Thyroid gland (tissue), 4 donors: Measurements from ENCODE around the gene ST6GALNAC3. TPM values are rescaled to one million over a fixed set of nuclear protein-coding genes. Genes with fewer than 3 reads are reported as not detected.

Experiments
- DNase-seq, 2 donors: peaks; one replicate each; pipeline ENCODE4 v3.0.0-alpha.2; 2019
- H3K27ac ChIP-seq, 3 donors: fragments of 200-600 bp; sonication (generic); 1 replicate in 2 of 3; 2 replicates in 1 of 3; pipeline ENCODE4 v1.5.1; 2016 to 2019; ENCODE audit warnings: mild to moderate bottlenecking in 1 of 3, moderate library complexity in 1 of 3
- H3K27me3 ChIP-seq: fragments of 200-600 bp; sonication (generic); one replicate; pipeline ENCODE4 v1.5.1; 2019
- H3K36me3 ChIP-seq, 2 donors: fragments of 200-600 bp; sonication (generic); one replicate each; pipeline ENCODE4 v1.5.1; 2016 to 2019
- H3K4me1 ChIP-seq, 2 donors: fragments of 200-600 bp; sonication (generic); one replicate each; pipeline ENCODE4 v1.5.1; 2017 to 2019
- H3K4me3 ChIP-seq, 3 donors: fragments of 200-600 bp; sonication (generic); replicated peaks in 1 of 3; 1 replicate in 2 of 3; 2 replicates in 1 of 3; pipeline ENCODE4 v1.5.1; 2016; ENCODE audit warnings: mild to moderate bottlenecking in 1 of 3
- H3K9me3 ChIP-seq: fragments of 200-600 bp; sonication (generic); one replicate; pipeline ENCODE4 v1.5.1; 2017
- POLR2A ChIP-seq, 2 donors: fragments of 450-650 bp; IDR thresholded peaks; one replicate each; pipeline ENCODE4 v1.6.1; 2017; ENCODE audit warnings: antibody characterized with exemption in 2 of 2, mild to moderate bottlenecking in 2 of 2, moderate library complexity in 1 of 2
- WGBS, 2 donors: methylation state at CpG; one replicate each; pipeline ENCODE4 v1.1.5; 2017; 5-methylcytosine and 5-hydroxymethylcytosine counted together
- intact Hi-C: fragments of 100-400 bp; cut with DNase I; formaldehyde crosslinking; loops from one replicate; pipeline ENCODE4 v1.15.1; 2023
- total RNA-seq, 4 donors: library from RNA; depleted of rRNA; stranded (reverse); fragments of >200 nt; gene quantifications; one replicate each; pipeline ENCODE4 v1.2.3, GENCODE V29; 2016
- TF ChIP-seq, protein P1 (sequence below), 6 experiments: fragments of 200-600 bp in 3 of 6; fragments of 450-650 bp in 3 of 6; sonication (generic) in 3 of 6; IDR thresholded peaks; one replicate each; pipeline ENCODE4 v1.5.1; 2016 to 2019; ENCODE audit warnings: antibody characterized with exemption in 6 of 6, mild to moderate bottlenecking in 2 of 6, inconsistent platforms in 1 of 6, moderate library complexity in 1 of 6

ST6GALNAC3 gene
- total RNA-seq, 4 donors from 2014 or later, result 17.4 to 35.6 (median 31.6) TPM

DNA sequence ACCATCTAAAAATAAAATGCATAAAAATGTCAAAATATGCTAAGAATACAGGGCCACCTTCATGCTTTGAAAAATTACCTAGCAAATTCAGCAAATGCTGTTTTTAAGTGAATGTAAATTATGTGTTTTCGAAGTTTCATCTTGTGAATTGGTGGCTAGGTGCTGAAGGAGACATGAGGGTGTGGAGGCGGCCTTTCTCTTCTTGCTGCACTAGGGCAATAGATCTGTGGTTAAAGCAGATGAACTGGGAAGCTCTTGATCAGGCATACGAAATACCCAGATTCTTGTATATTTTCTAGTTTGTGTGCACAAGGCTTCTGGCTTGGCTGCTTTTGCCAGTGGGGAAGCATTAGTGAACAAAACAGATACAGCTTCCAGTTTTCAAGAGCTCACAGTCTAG, 224.5 kb downstream of the ST6GALNAC3 start:
- Histone ChIP-seq H3K27me3 (no peaks in the 10 kb centered on the region), H3K36me3 (no peaks in the 10 kb centered on the region), H3K4me3 (no peak overlapping the region), H3K27ac (no peak overlapping the region), H3K9me3 (no peaks in the 10 kb centered on the region), H3K4me1 (peaks cover 9 to 17% of the 10 kb centered on the region in 2 donors)
- no peak for TF ChIP-seq POLR2A (IDR thresholded peaks at IDR 0.05)
- TF ChIP-seq, protein P1, sequence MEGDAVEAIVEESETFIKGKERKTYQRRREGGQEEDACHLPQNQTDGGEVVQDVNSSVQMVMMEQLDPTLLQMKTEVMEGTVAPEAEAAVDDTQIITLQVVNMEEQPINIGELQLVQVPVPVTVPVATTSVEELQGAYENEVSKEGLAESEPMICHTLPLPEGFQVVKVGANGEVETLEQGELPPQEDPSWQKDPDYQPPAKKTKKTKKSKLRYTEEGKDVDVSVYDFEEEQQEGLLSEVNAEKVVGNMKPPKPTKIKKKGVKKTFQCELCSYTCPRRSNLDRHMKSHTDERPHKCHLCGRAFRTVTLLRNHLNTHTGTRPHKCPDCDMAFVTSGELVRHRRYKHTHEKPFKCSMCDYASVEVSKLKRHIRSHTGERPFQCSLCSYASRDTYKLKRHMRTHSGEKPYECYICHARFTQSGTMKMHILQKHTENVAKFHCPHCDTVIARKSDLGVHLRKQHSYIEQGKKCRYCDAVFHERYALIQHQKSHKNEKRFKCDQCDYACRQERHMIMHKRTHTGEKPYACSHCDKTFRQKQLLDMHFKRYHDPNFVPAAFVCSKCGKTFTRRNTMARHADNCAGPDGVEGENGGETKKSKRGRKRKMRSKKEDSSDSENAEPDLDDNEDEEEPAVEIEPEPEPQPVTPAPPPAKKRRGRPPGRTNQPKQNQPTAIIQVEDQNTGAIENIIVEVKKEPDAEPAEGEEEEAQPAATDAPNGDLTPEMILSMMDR (IDR thresholded peaks at IDR 0.05), result no peak
- no peak for DNase-seq
- 85 to 93% methylated on average over 3 of the region's 3 CpGs for WGBS, 2 donors
- intact Hi-C loops, result no loop called here

DNA sequence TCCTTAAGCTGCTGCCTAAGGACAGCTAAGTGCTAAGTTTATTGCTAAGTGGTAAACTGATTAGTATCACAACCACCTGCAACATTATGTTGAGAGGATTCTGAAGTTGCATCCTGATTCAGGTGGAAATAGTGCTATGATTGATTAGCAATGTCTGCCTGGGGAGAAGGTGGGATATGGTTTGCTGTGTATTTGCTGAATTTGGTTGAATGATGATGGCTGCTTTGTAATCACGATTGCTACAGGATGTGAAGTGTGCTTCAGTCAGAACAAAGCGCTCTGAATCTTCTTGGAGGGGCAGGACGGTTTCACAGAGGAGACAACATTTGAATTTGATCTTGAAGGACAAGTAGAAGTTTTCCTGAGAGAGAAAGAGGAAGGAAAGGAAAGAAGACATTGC, 226.0 kb downstream of the ST6GALNAC3 start:
- no peaks in the 10 kb centered on the region for H3K36me3 ChIP-seq
- DNase-seq, result no peak
- H3K4me1 ChIP-seq, result peaks cover 2 to 7% of the 10 kb centered on the region in 2 donors
- intact Hi-C loops, result no loop called here
- no peak for TF ChIP-seq POLR2A (IDR thresholded peaks at IDR 0.05)
- TF ChIP-seq, protein P1 (IDR thresholded peaks at IDR 0.05), result no peak
- no peak overlapping the region for H3K4me3 ChIP-seq
- no peak overlapping the region for H3K27ac ChIP-seq
- no peaks in the 10 kb centered on the region for H3K27me3 ChIP-seq
- WGBS, 2 donors, result 75 to 81% methylated on average over 3 of the region's 3 CpGs
- H3K9me3 ChIP-seq, result no peaks in the 10 kb centered on the region

DNA sequence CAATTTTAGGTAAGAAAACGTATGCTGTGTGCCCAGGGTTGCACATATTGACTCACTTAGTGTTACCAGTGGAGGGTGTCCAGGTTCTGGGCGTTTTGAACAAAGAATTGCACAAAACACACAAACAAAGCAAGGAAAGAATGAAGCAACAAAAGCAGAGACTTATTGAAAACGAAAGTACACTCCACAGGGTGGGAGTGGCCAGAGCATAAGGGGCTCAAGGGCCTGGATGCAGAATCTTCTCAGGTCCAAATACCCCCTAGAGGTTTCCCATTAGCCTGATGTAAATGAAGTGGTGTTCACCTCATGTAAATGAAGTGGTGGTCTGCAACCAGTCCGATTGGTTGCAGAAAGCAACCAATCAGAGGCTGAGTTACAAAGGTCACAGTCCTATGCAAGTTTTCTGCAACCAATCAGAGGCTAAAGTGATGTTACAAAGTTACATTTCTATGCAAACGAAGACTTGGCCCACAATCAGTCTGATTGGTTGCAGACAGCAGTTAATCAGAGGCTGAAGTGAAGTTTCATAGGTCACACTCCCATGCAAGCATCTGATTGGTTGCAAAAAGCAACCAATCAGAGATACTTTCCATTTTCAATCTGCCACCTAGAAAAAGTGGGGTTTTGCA, 228.3 kb downstream of the ST6GALNAC3 start:
- intact Hi-C loops, result no loop called here
- Histone ChIP-seq H3K27ac (no peak overlapping the region), H3K27me3 (no peaks in the 10 kb centered on the region), H3K4me3 (no peak overlapping the region), H3K4me1 (peaks cover 2 to 7% of the 10 kb centered on the region in 2 donors), H3K36me3 (no peaks in the 10 kb centered on the region), H3K9me3 (no peaks in the 10 kb centered on the region)
- no peak for TF ChIP-seq POLR2A (IDR thresholded peaks at IDR 0.05)
- TF ChIP-seq, protein P1 (IDR thresholded peaks at IDR 0.05), result no peak
- WGBS, 2 donors, result 73 to 74% methylated on average over 5 of the region's 5 CpGs
- DNase-seq, result peak in 1 of 2 donors; percentile 21

DNA sequence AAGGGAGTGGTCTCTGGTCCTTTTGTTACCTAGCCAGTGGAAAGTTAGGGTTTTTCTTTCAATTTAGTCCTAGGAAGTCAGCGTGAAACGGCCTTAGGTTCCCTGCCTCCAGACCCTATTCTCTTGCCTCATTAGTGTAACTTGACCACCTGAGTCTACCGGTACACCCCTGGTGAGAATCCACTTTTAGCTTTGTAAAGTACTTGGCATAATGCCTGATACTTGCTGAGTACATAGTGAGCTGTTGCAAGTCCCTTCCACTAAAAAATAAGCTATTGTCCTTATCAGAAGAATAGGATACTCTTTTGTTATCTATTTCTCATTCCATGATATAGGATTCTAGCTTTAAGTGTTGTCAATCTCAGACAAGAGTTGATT, 228.8 kb downstream of the ST6GALNAC3 start:
- Histone ChIP-seq H3K36me3 (no peaks in the 10 kb centered on the region), H3K4me1 (peaks cover 2 to 7% of the 10 kb centered on the region in 2 donors), H3K27me3 (no peaks in the 10 kb centered on the region), H3K4me3 (no peak overlapping the region), H3K27ac (no peak overlapping the region), H3K9me3 (no peaks in the 10 kb centered on the region)
- 58 to 66% methylated on average over 3 of the region's 3 CpGs for whole genome bisulfite sequencing, 2 donors
- intact Hi-C loops, result no loop called here
- TF ChIP-seq POLR2A (IDR thresholded peaks at IDR 0.05), result no peak
- TF ChIP-seq, protein P1 (IDR thresholded peaks at IDR 0.05), result no peak
- DNase-seq, result no peak

DNA sequence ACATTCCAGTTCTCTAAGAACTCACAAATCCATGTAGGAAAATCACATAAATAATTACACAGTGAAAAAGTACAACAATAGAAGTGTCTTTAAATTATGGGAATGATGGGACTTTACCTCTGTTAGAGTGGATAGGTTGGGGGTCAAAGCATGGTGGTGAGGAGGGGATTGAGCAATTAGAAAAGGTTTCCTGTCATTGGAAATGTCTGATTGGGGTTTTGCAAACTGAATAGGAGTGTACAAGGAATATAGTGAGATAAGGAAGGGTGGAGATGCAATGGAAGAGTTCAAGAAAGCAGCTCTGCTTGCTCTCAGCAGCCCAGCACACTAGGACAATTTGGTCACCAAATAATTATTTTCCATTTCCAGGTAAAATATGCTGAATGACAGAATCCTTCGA, 238.8 kb downstream of the ST6GALNAC3 start:
- DNase-seq, result no peak
- Histone ChIP-seq H3K4me1 (no peaks in the 10 kb centered on the region), H3K9me3 (no peaks in the 10 kb centered on the region), H3K4me3 (no peak overlapping the region), H3K27me3 (no peaks in the 10 kb centered on the region), H3K36me3 (no peaks in the 10 kb centered on the region), H3K27ac (no peak overlapping the region)
- TF ChIP-seq, protein P1 (IDR thresholded peaks at IDR 0.05), result no peak
- TF ChIP-seq POLR2A (IDR thresholded peaks at IDR 0.05), result no peak
- intact Hi-C loops, result no loop called here
- 92 to 94% methylated on average over 1 of the region's 1 CpG for WGBS, 2 donors
